HG03558 (cell line): ENCODE results near the gene C1QTNF1.

ENCODE experiments used
- ATAC-seq: cut with Tn5 transposase; IDR thresholded peaks from one replicate; pipeline ENCODE4 v1.9.1; 2021; ENCODE audit warnings: moderate number of reproducible peaks; ENCODE audit not compliant: unreplicated experiment; ENCODE audit errors: extremely low read depth

Gene C1QTNF1

DNA sequence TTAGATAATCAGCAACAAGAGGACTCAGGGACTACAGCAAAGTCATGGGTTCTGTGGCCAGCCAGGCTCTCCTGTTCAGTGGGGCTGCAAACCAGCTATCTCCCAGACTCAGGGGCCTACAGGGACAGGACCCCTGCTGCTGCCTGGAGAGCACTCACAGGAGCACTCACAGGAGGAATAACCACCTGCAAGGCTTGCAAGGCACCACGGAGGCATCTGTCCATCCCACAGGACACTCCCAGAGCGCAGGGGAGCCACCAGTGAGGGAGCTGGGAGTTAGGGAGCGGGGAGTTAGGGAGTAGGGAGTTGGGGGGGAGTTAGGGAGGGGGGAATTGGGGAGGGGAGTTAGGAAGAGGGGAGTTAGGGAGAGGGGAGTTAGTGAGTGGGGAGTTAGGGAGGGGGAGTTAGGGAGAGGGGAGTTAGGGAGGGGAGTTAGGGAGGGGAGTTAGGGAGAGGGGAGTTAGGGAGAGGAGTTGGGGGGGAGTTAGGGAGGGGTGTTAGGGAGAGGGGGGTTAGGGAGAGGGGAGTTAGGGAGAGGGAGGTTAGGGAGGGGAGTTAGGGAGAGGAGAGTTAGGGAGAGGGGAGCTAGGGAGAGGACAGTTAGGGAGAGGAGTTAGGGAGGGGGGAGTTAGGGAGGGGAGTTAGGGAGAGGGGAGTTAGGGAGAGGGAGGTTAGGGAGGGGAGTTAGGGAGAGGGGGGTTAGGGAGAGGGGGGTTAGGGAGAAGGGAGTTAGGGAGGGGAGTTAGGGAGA is 20.1 kb upstream of the C1QTNF1 start:
- no peak for ATAC-seq

- no peak for ATAC-seq
Measured at GRCh38 chr17:79005063-79005861, 18.7 kb upstream of the C1QTNF1 start.

- ATAC-seq = no peak
Measured at GRCh38 chr17:79006046-79006445, 17.9 kb upstream of the C1QTNF1 start.

GRCh38 chr17:79006794-79007503 is 17.0 kb upstream of the C1QTNF1 start:
- no peak for ATAC-seq

DNA sequence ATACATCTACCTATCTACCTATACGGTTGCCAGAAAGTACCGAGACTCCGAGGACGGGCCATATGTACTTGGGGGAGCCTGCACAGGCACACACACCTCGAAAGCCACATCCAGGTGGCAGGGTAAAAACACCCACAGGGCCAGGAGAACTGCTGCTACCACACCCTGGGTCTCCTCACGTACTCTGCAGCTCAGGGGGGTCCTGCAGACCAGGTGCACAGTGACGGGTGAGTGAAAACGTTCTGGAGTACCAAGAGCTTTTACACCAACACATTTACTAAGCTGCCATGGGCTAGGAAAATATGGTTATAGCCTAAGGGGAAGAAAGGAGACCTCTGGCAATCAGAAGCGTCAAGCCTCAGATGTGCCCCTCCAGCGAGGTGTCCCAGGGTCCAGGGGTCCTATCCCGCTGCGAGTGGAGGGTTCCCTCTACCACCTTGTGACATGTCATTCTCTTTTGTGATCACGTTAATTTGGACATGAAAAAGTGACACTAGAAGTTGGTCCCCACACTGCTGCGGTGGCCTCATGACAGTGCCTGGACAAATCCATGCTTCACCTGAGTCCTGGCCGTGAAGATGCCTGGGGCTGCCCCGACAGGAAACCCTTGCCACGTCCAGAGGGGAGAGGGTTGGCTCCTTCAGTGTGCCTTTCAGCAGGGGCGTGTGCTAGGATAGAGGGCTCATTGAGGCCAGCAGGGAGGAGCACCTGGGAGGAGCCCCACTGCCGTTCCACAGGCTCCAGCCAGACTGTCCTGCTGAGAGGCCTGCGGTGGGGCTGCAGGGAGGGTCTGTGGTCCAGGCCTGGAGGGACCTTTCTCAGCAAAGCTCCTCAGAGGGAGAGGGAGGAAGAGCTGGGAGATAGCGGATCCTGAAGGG is 16.2 kb upstream of the C1QTNF1 start:
- no peak for ATAC-seq

- ATAC-seq = no peak
Measured at GRCh38 chr17:79008666-79009387, 15.1 kb upstream of the C1QTNF1 start.

- ATAC-seq = peak; percentile 72
Measured at GRCh38 chr17:79009397-79010303, 14.3 kb upstream of the C1QTNF1 start, which contains the start of gene CANT1. CANT1 (minus strand) TSS chr17:79009764; CDS start chr17:78997622, 12,142 bp downstream.

GRCh38 chr17:79010304-79010646 is 13.7 kb upstream of the C1QTNF1 start:
- no peak for ATAC-seq

DNA sequence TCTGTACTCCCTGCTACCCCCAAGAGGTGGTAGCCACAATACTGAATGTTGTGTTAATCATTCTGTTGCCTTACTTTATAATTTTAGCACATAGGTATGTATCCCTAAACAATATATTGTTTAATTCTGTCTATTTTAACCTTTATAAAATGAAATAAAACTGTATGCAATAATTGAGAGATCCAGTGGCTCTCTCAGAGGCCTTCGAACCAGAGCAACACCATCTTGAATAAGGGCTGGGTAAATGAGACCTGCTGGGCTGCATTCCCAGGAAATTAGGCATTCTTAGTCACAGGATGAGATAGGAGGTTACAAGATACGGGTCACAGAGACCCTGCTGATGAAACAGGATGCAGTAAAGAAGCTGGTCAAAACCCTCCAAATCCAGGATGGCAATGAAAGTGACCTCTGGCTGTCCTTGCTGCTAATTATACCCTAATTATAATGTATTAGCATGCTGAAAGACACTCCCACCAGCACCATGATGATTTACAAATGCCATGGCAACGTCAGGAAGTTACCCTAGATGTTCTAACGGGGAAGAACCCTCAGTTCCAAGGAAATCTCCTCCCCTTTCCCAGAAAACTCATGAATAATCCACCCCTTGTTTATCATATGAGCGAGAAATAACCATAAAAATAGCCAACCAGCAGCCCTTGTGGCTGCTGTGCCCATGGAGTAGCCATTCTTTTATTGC is 12.4 kb upstream of the C1QTNF1 start:
- ATAC-seq = no peak

DNA sequence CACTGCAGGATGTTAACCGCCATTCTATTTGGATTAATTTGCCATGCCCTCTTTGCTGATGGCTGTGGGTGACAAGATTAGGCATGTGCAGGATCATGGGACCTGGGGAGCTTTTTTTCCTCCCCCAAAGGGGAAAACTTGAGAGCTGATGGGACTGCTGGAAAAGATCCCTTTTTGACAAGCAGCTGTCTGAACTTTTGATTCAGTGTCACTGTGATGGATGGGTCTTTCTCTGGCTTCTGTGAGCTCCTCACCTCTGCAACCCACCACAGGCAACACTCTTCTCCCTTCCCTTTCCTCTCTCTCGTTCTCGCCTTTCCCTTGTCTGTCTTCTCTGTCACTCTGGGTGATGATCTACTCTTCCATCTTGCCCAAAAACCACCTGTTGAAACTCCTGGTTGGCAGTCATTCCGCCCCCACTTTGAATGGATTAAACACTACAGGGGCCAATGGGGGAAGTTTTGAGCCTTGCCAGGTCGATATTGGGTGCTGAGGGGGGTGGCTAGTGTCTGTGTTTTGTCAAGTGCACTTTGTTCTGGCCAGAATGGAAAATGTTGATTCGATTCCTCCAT is 11.3 kb upstream of the C1QTNF1 start:
- no peak for ATAC-seq

DNA sequence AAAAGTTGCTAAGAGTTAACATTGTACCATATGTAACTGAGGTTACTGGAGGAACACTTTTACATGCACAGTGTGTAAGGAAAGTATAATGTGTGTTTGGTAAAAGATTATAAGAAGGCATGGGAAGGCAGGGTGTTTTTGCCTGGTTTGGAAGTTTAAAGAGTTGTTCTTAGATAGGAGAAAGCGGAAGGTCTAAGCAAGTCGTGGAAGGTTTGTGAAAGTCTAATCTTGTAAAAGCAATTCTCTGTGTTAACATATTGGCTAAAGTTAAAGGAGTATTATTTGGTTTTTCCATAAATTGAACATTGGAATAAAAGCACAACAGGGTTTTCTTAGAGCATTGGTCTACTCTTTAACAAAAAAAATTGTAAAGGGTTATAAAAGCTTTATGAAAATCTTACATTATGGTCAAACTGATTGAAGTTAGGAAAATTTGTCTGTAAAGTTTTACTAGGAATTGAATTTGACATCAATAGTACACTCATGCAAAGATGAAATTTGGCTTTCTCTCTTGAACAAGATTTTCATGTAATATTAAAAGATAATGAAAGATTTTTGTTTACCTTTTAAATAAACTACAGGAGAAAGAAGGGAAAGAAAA is 9.7 kb upstream of the C1QTNF1 start:
- no peak for ATAC-seq

DNA sequence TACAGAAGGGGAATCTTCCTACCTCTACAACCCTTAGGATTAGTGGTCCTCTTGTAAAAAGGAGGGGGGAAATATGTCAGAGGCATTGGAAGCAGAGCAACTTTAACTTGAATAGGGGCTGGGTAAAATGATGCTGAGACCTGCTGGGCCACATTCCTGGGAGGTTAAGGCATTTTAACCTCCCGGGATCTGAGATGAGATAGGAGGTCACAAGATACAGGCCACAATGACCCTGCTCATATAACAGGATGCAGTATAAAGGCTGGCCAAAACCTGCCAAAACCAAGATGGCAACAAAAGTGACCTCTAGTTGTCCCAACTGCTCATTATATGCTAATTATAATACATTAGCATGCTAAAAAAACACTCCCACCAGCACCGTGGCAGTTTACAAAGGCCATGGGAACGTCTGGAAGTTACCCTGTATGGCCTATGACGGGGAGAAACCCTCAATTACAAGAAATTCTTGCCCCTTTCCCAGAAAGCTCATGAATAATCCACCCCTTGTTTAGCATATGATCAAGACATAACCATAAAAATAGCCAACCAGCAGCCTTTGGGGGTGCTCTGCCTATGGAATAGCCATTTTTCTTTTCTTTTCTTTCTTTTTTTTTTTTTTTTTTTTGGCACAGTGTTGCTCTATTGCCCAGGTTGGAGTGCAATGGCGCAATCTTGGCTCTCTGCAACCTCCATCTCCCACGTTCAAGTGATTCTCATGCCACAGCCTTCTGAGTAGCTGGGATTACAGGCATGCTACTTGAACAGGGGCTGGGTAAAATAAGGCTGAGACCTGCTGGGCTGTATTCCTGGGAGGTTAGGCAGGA is 6.2 kb upstream of the C1QTNF1 start:
- no peak for ATAC-seq

DNA sequence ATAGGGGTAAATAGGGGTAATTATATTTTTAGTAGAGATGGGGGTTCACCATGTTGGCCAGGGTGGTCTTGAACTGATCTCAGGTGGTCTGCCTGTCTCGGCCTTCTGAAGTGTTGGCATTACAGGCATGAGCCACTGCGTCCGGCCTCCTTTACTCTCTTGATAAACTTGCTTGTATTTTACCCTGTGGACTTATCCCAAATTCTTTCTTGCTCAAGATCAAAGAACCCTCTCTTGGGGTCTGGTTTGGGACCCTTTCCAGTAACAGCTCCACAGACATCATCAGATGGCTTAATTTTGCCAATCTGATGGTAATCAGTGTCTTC is 5.6 kb upstream of the C1QTNF1 start:
- no peak for ATAC-seq

- no peak for ATAC-seq
Measured at GRCh38 chr17:79019261-79019631, 4.7 kb upstream of the C1QTNF1 start.

DNA sequence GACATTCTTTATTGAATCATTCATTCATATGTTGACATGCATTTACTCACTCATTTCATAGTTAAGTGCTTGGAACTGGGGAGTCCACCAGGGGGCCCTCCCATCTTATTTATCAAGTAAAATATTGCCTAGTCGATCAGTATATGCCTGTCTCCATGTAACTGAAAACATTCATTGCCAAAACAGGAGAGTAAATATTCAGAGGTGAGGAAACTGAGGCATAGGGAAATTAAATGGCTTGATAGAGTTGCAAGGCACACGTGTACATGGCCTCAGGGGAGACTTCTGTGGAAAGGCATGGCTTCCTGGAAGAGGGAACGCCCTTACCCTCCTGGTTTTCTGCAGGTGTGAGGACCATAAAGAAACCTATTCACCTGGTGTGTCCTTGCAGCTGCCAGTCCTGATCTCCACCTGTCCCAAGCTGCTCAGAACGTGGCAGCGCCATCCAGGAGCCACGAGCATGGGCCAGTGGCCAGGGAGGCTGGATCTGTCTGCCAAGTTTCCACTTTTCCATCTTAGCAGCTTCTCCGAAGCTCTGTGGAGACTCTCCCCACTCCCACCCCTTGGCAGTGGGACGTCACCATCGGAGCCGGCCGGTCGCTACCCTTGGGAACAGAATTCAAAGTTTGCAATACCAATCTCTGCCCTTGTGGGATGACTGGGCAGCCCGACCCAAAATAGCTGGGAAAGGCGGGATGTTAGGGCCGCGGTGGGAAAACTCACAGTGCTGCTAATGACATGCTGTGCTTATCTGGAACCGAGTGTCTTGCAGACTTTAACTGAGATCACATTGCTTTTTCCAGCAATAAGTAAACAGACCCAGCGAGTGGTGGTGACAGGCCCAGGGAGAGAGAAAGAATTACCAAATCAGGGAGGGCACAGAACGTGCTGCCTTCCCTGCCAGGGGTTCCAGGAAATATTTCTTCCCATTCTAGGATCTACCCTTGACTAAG is 4.1 kb upstream of the C1QTNF1 start:
- no peak for ATAC-seq
